Progenitor cell of endocrine pancreas (in vitro differentiated cells): ENCODE data around the gene USP2. TPM values are rescaled to one million over a fixed set of nuclear protein-coding genes. Genes with fewer than 3 reads are reported as not detected.
"Not testable (repeated sequence)": the region's sequence is repeated elsewhere in the genome, so short reads cannot be mapped to it uniquely, and the experiment has no call there.

ENCODE experiments used
- DNase-seq: peaks from one replicate; pipeline ENCODE4 v3.0.0; 2021; ENCODE audit warnings: low spot score; ENCODE audit not compliant: unreplicated experiment
- H3K27ac Mint-ChIP-seq: 2 replicates; pipeline ENCODE4 v1.8.0; 2021; ENCODE audit warnings: mild to moderate bottlenecking, moderate library complexity, mixed read lengths
- H3K27me3 Mint-ChIP-seq: 2 replicates; pipeline ENCODE4 v1.8.0; 2021; ENCODE audit warnings: mixed read lengths
- H3K36me3 Mint-ChIP-seq: 2 replicates; pipeline ENCODE4 v1.8.0; 2022; ENCODE audit warnings: mixed read lengths; ENCODE audit not compliant: insufficient read depth
- H3K4me1 Mint-ChIP-seq: 2 replicates; pipeline ENCODE4 v1.8.0; 2021; ENCODE audit warnings: low read depth, mixed read lengths
- H3K4me3 Mint-ChIP-seq: 2 replicates; pipeline ENCODE4 v1.8.0; 2021; ENCODE audit warnings: low read depth, mild to moderate bottlenecking, moderate library complexity, mixed read lengths
- H3K9me3 Mint-ChIP-seq: 2 replicates; pipeline ENCODE4 v1.8.0; 2021; ENCODE audit warnings: low read depth, mixed read lengths
- CTCF ChIP-seq: fragments of 200-600 bp; sonication (generic); IDR thresholded peaks from one replicate; pipeline ENCODE4 v1.5.0; 2021; ENCODE audit warnings: antibody characterized with exemption, mild to moderate bottlenecking; ENCODE audit not compliant: unreplicated experiment
- total RNA-seq: library from RNA; stranded (reverse); gene quantifications from 2 replicates; pipeline ENCODE4 v1.2.1, GENCODE V29; 2021

The USP2 gene
- total RNA-seq, 1 donor from 2014 or later: 5.1 TPM

- no peaks in the 10 kb centered on the region for H3K9me3 Mint-ChIP-seq
- peak; percentile 52 for TF ChIP-seq CTCF
- H3K4me1 Mint-ChIP-seq: no peaks in the 10 kb centered on the region
- no peak for DNase-seq
- H3K36me3 Mint-ChIP-seq: no peaks in the 10 kb centered on the region
- H3K27me3 Mint-ChIP-seq: no peaks in the 10 kb centered on the region
- H3K27ac Mint-ChIP-seq: no peak overlapping the region
- no peak overlapping the region for H3K4me3 Mint-ChIP-seq
Observed at GRCh38 chr11:119389611-119390254, 8.2 kb upstream of the USP2 start.

- Mint-ChIP-seq H3K36me3 (no peaks in the 10 kb centered on the region), H3K4me1 (no peaks in the 10 kb centered on the region), H3K9me3 (no peaks in the 10 kb centered on the region), H3K4me3 (no peak overlapping the region), H3K27me3 (no peaks in the 10 kb centered on the region), H3K27ac (no peak overlapping the region)
- no peak for TF ChIP-seq CTCF
- DNase-seq: no peak
Observed at GRCh38 chr11:119388103-119388502, 6.6 kb upstream of the USP2 start.

GRCh38 chr11:119384332-119384731 is 2.8 kb upstream of the USP2 start:
- Mint-ChIP-seq H3K27me3 (peaks cover 11% of the 10 kb centered on the region), H3K4me1 (peaks cover 11% of the 10 kb centered on the region), H3K27ac (no peak overlapping the region), H3K4me3 (no peak overlapping the region), H3K9me3 (no peaks in the 10 kb centered on the region), H3K36me3 (no peaks in the 10 kb centered on the region)
- DNase-seq: no peak
- TF ChIP-seq CTCF: no peak

GRCh38 chr11:119382513-119382912 is 1.0 kb upstream of the USP2 start:
- H3K4me1 Mint-ChIP-seq: peaks cover 22% of the 10 kb centered on the region
- not testable (repeated sequence) for H3K27ac Mint-ChIP-seq, H3K36me3 Mint-ChIP-seq, DNase-seq, H3K9me3 Mint-ChIP-seq, H3K4me3 Mint-ChIP-seq
- H3K27me3 Mint-ChIP-seq: peaks cover 18% of the 10 kb centered on the region

GRCh38 chr11:119382101-119382500 is 611 bp upstream of the USP2 start:
- Mint-ChIP-seq H3K9me3 (no peaks in the 10 kb centered on the region), H3K4me1 (peaks cover 22% of the 10 kb centered on the region), H3K27me3 (peaks cover 18% of the 10 kb centered on the region), H3K36me3 (no peaks in the 10 kb centered on the region), H3K27ac (no peak overlapping the region), H3K4me3 (no peak overlapping the region)
- TF ChIP-seq CTCF: no peak
- no peak for DNase-seq

GRCh38 chr11:119380827-119381180 is 686 bp downstream of the USP2 start:
- no peak for DNase-seq
- no peaks in the 10 kb centered on the region for H3K36me3 Mint-ChIP-seq
- peaks cover 28% of the 10 kb centered on the region for H3K4me1 Mint-ChIP-seq
- H3K4me3 Mint-ChIP-seq: no peak overlapping the region
- no peak overlapping the region for H3K27ac Mint-ChIP-seq
- no peak for TF ChIP-seq CTCF
- H3K27me3 Mint-ChIP-seq: peaks cover 18% of the 10 kb centered on the region
- H3K9me3 Mint-ChIP-seq: no peaks in the 10 kb centered on the region
